ENCODE data around the gene SHC4.

DNA sequence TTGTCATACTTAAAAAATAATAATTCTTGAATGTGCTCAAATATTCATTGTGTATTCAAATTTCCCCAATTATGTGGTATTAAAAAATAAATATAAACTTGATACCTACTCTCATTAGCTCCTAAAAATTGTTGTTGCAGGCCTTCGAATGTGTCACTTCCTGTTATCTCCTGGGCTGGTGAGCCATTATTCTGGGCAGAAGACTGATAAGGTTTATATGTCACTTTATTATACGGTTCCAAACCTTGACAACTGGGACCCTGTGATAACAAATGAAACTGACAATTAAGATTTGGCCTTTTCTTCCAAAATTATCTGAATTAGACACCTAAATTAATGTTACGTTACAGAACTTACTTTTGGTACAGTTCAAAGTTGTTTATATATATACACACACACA is 167.8 kb downstream of the SHC4 start:
- TF ChIP-seq EZH2 (IDR thresholded peaks at IDR 0.05; ENCODE audit: low read length): no peak
- TF ChIP-seq, protein P1, sequence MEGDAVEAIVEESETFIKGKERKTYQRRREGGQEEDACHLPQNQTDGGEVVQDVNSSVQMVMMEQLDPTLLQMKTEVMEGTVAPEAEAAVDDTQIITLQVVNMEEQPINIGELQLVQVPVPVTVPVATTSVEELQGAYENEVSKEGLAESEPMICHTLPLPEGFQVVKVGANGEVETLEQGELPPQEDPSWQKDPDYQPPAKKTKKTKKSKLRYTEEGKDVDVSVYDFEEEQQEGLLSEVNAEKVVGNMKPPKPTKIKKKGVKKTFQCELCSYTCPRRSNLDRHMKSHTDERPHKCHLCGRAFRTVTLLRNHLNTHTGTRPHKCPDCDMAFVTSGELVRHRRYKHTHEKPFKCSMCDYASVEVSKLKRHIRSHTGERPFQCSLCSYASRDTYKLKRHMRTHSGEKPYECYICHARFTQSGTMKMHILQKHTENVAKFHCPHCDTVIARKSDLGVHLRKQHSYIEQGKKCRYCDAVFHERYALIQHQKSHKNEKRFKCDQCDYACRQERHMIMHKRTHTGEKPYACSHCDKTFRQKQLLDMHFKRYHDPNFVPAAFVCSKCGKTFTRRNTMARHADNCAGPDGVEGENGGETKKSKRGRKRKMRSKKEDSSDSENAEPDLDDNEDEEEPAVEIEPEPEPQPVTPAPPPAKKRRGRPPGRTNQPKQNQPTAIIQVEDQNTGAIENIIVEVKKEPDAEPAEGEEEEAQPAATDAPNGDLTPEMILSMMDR (optimal IDR thresholded peaks at IDR 0.05 in 1 of 3, IDR thresholded peaks at IDR 0.05 in 1 of 3, conservative IDR thresholded peaks at IDR 0.05 in 1 of 3; ENCODE audit: extremely low read depth in 1 of 3, insufficient read depth in 2 of 3, low read length in 3 of 3): no peak
